Measurements from ENCODE around the gene PACSIN3.

DNA sequence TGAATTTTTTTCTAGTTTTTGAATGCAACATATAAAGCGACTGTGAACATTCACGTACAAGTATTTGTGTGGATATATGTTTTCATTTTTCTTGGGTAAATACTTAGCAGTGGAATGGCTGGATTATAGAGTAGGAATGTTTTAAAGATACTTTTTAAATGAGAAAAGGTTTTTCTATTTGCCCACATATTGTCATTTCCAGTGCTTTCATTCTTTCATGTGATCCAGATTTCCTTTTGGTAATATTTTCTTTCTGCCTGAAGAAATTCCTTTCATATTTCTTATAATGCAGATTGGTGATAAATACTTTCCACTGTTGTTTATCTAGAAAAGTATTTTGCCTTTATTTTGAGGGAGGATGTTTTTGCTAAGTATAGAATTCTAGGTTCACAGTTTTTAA lies 36.5 kb upstream of the PACSIN3 start:
- TF ChIP-seq CTCF (IDR thresholded peaks at IDR 0.05; ENCODE audit: low read depth, low read length) (no peak), EZH2phosphoT487 (IDR thresholded peaks at IDR 0.05; ENCODE audit: low read depth) (no peak)

All from OCI-LY3 (cell line).